ENCODE measurements around the gene DSCAM. TPM values are rescaled to one million over a fixed set of nuclear protein-coding genes. Genes with fewer than 3 reads are reported as not detected.

Gene DSCAM
- total RNA-seq, 1 donor from 2014 or later: 0.06 TPM

- ATAC-seq: no peak
- intact Hi-C loops (cut with DNase I): no loop called here
- no peak for TF ChIP-seq CTCF (IDR thresholded peaks at IDR 0.05)
- H3K4me3 ChIP-seq: no peak overlapping the region
- H3K9me3 ChIP-seq: no peaks in the 10 kb centered on the region
- no peak overlapping the region for H3K27ac ChIP-seq
- H3K4me1 ChIP-seq: no peaks in the 10 kb centered on the region
- H3K36me3 ChIP-seq: no peaks in the 10 kb centered on the region
- no peak for DNase-seq
- no peaks in the 10 kb centered on the region for H3K27me3 ChIP-seq (ENCODE audit: low read depth)
These were observed 243.2 kb downstream of the DSCAM start for GRCh38 chr21:40603774-40604173.

GRCh38 chr21:40602080-40602479 is 244.9 kb downstream of the DSCAM start:
- Histone ChIP-seq H3K36me3 (no peaks in the 10 kb centered on the region), H3K27ac (no peak overlapping the region), H3K27me3 (ENCODE audit: low read depth) (no peaks in the 10 kb centered on the region), H3K9me3 (no peaks in the 10 kb centered on the region), H3K4me1 (no peaks in the 10 kb centered on the region), H3K4me3 (no peak overlapping the region)
- ATAC-seq (no peak), DNase-seq (no peak)
- TF ChIP-seq CTCF (IDR thresholded peaks at IDR 0.05): no peak
- intact Hi-C loops (cut with DNase I): no loop called here

GRCh38 chr21:40595806-40596205 is 251.2 kb downstream of the DSCAM start:
- no peak overlapping the region for H3K4me3 ChIP-seq
- H3K9me3 ChIP-seq: no peaks in the 10 kb centered on the region
- intact Hi-C loops (cut with DNase I): no loop called here
- no peaks in the 10 kb centered on the region for H3K27me3 ChIP-seq (ENCODE audit: low read depth)
- no peak overlapping the region for H3K27ac ChIP-seq
- DNase-seq (no peak), ATAC-seq (no peak)
- no peaks in the 10 kb centered on the region for H3K36me3 ChIP-seq
- H3K4me1 ChIP-seq: no peaks in the 10 kb centered on the region
- no peak for TF ChIP-seq CTCF (IDR thresholded peaks at IDR 0.05)

GRCh38 chr21:40587736-40588346 is 259.1 kb downstream of the DSCAM start:
- DNase-seq: no peak
- Histone ChIP-seq H3K9me3 (no peaks in the 10 kb centered on the region), H3K27me3 (ENCODE audit: low read depth) (no peaks in the 10 kb centered on the region), H3K4me1 (no peaks in the 10 kb centered on the region), H3K36me3 (no peaks in the 10 kb centered on the region), H3K4me3 (no peak overlapping the region), H3K27ac (no peak overlapping the region)
- TF ChIP-seq CTCF (IDR thresholded peaks at IDR 0.05): no peak
- intact Hi-C loops (cut with DNase I): no loop called here
- no peak for ATAC-seq

GRCh38 chr21:40586575-40586974 is 260.4 kb downstream of the DSCAM start:
- no peaks in the 10 kb centered on the region for H3K27me3 ChIP-seq (ENCODE audit: low read depth)
- H3K4me1 ChIP-seq: no peaks in the 10 kb centered on the region
- H3K9me3 ChIP-seq: no peaks in the 10 kb centered on the region
- TF ChIP-seq CTCF (IDR thresholded peaks at IDR 0.05): no peak
- H3K27ac ChIP-seq: no peak overlapping the region
- ATAC-seq (no peak), DNase-seq (no peak)
- no peak overlapping the region for H3K4me3 ChIP-seq
- H3K36me3 ChIP-seq: no peaks in the 10 kb centered on the region
- intact Hi-C loops (cut with DNase I): no loop called here

Measured in lower lobe of right lung (tissue), 2 donors.